H9 (cell line): ENCODE results near the gene SYK. TPM values are rescaled to one million over a fixed set of nuclear protein-coding genes. Genes with fewer than 3 reads are reported as not detected.

Experiments
- DNase-seq: peaks from one replicate; pipeline ENCODE4 v3.0.0-alpha.2; 2017
- H2AFZ ChIP-seq: one replicate; pipeline ENCODE4 v1.6.1; 2013; ENCODE audit warnings: mild to moderate bottlenecking, low read length, control low read depth, moderate library complexity
- H2AK5ac ChIP-seq: 2 replicates; pipeline ENCODE4 v1.6.1; 2013; ENCODE audit warnings: low read length, control low read depth, mixed read lengths; ENCODE audit not compliant: insufficient read length
- H2BK120ac ChIP-seq: one replicate; pipeline ENCODE4 v1.6.1; 2013; ENCODE audit warnings: low read depth, mild to moderate bottlenecking, low read length, control low read depth, inconsistent platforms; ENCODE audit not compliant: poor library complexity, severe bottlenecking
- H2BK12ac ChIP-seq: 2 replicates; pipeline ENCODE4 v1.6.1; 2013; ENCODE audit warnings: low read length, control low read depth, mixed read lengths, low read depth; ENCODE audit not compliant: insufficient read length
- H2BK15ac ChIP-seq: 2 replicates; pipeline ENCODE4 v1.6.1; 2013; ENCODE audit warnings: low read depth, low read length, control low read depth
- H2BK20ac ChIP-seq: one replicate; pipeline ENCODE4 v1.6.1; 2013; ENCODE audit warnings: low read depth, mild to moderate bottlenecking, low read length, control low read depth, inconsistent platforms; ENCODE audit not compliant: poor library complexity, severe bottlenecking
- H2BK5ac ChIP-seq: 2 replicates; pipeline ENCODE4 v1.6.1; 2013; ENCODE audit warnings: low read length, control low read depth, mixed read lengths; ENCODE audit not compliant: insufficient read length
- H3K14ac ChIP-seq: 2 replicates; pipeline ENCODE4 v1.6.1; 2013; ENCODE audit warnings: low read length, control low read depth; ENCODE audit not compliant: insufficient read depth
- H3K18ac ChIP-seq: 2 replicates; pipeline ENCODE4 v1.6.1; 2013; ENCODE audit warnings: low read depth, mild to moderate bottlenecking, mixed read lengths, low read length, control low read depth; ENCODE audit not compliant: insufficient read length
- H3K23ac ChIP-seq: 2 replicates; pipeline ENCODE4 v1.6.1; 2013; ENCODE audit warnings: low read length, control low read depth, mixed read lengths, low read depth; ENCODE audit not compliant: insufficient read length
- H3K23me2 ChIP-seq: 2 replicates; pipeline ENCODE4 v1.6.1; 2013; ENCODE audit warnings: low read depth, mild to moderate bottlenecking, mixed read lengths, low read length, control low read depth; ENCODE audit not compliant: insufficient read length, poor library complexity, severe bottlenecking
- H3K27ac ChIP-seq: 2 replicates; pipeline ENCODE4 v1.5.1; 2013; ENCODE audit warnings: low read length, control low read depth, mixed read lengths, low read depth; ENCODE audit not compliant: insufficient read length
- H3K27me3 ChIP-seq: 2 replicates; pipeline ENCODE4 v1.6.1; 2013; ENCODE audit warnings: low read length, control low read depth, inconsistent platforms; ENCODE audit not compliant: insufficient read depth
- H3K4ac ChIP-seq: 2 replicates; pipeline ENCODE4 v1.6.1; 2013; ENCODE audit warnings: low read depth, mild to moderate bottlenecking, control low read depth, inconsistent platforms, low read length, moderate library complexity
- H3K4me1 ChIP-seq: 2 replicates; pipeline ENCODE4 v1.6.1; 2013; ENCODE audit warnings: low read length, control low read depth, inconsistent platforms; ENCODE audit not compliant: insufficient read depth
- H3K4me2 ChIP-seq: 2 replicates; pipeline ENCODE4 v1.6.1; 2013; ENCODE audit warnings: low read length, control low read depth, mixed read lengths; ENCODE audit not compliant: insufficient read length, insufficient read depth
- H3K56ac ChIP-seq: 2 replicates; pipeline ENCODE4 v1.6.1; 2013; ENCODE audit warnings: low read depth, mild to moderate bottlenecking, mixed read lengths, low read length, control low read depth; ENCODE audit not compliant: insufficient read length
- H3K79me1 ChIP-seq: 2 replicates; pipeline ENCODE4 v1.6.1; 2013; ENCODE audit warnings: low read depth, mild to moderate bottlenecking, moderate library complexity, low read length, control low read depth, inconsistent platforms; ENCODE audit not compliant: insufficient read depth, poor library complexity, severe bottlenecking
- H3K79me2 ChIP-seq: 2 replicates; pipeline ENCODE4 v1.6.1; 2013; ENCODE audit warnings: low read length, control low read depth, inconsistent platforms; ENCODE audit not compliant: insufficient read depth
- H3K9ac ChIP-seq: 2 replicates; pipeline ENCODE4 v1.6.1; 2013; ENCODE audit warnings: low read length, control low read depth, mixed read lengths; ENCODE audit not compliant: insufficient read length; ENCODE audit errors: extremely low read depth
- H3K9me3 ChIP-seq: one replicate; pipeline ENCODE4 v1.6.1; 2013; ENCODE audit warnings: low read depth, low read length, inconsistent platforms; ENCODE audit not compliant: control insufficient read depth
- H3T11ph ChIP-seq: one replicate; pipeline ENCODE4 v1.6.1; 2013; ENCODE audit warnings: mild to moderate bottlenecking, low read length, control low read depth, inconsistent platforms
- H4K20me1 ChIP-seq: one replicate; pipeline ENCODE4 v1.6.1; 2013; ENCODE audit not compliant: control insufficient read depth, insufficient read length, insufficient read depth
- H4K5ac ChIP-seq: 2 replicates; pipeline ENCODE4 v1.6.1; 2013; ENCODE audit warnings: low read depth, mild to moderate bottlenecking, mixed read lengths, low read length, control low read depth; ENCODE audit not compliant: insufficient read length
- H4K8ac ChIP-seq: replicated peaks from 2 replicates; pipeline ENCODE4 v1.6.1; 2013; ENCODE audit warnings: low read length, control low read depth, mixed read lengths, low read depth; ENCODE audit not compliant: insufficient read length
- H4K91ac ChIP-seq: 2 replicates; pipeline ENCODE4 v1.6.1; 2013; ENCODE audit warnings: low read depth, mild to moderate bottlenecking, moderate library complexity, mixed read lengths, low read length, control low read depth; ENCODE audit not compliant: insufficient read length
- H3K27ac Mint-ChIP-seq, 3 experiments: 2 replicates in 2 of 3; 3 replicates in 1 of 3; pipeline ENCODE4 v1.8.0; 2020 to 2021; ENCODE audit warnings: mixed read lengths in 3 of 3, mild to moderate bottlenecking in 1 of 3, moderate library complexity in 1 of 3
- H3K27me3 Mint-ChIP-seq: 2 replicates; pipeline ENCODE4 v1.8.0; 2021; ENCODE audit warnings: low read depth, mild to moderate bottlenecking, moderate library complexity, mixed read lengths
- H3K36me3 Mint-ChIP-seq, 3 experiments: 2 replicates in 2 of 3; 3 replicates in 1 of 3; pipeline ENCODE4 v1.8.0; 2020 to 2021; ENCODE audit warnings: low read depth in 3 of 3, mixed read lengths in 3 of 3; ENCODE audit not compliant: insufficient read depth in 1 of 3
- H3K4me1 Mint-ChIP-seq, 2 experiments: 2 replicates each; pipeline ENCODE4 v1.8.0; 2020; ENCODE audit warnings: mixed read lengths in 2 of 2
- H3K4me3 Mint-ChIP-seq, 2 experiments: 2 replicates in 1 of 2; 3 replicates in 1 of 2; pipeline ENCODE4 v1.8.0; 2020 to 2021; ENCODE audit warnings: mild to moderate bottlenecking in 2 of 2, mixed read lengths in 2 of 2, moderate library complexity in 1 of 2
- H3K9me3 Mint-ChIP-seq, 2 experiments: 2 replicates in 1 of 2; 3 replicates in 1 of 2; pipeline ENCODE4 v1.8.0; 2020; ENCODE audit warnings: mild to moderate bottlenecking in 2 of 2, mixed read lengths in 2 of 2, moderate library complexity in 1 of 2
- CTCF ChIP-seq: fragments of 200-600 bp; sonication (generic); conservative IDR thresholded peaks from 3 replicates; pipeline ENCODE4 v1.8.0; 2021; ENCODE audit warnings: antibody characterized with exemption, mild to moderate bottlenecking
- WGBS: extraction: QIAGEN DNeasy Blood & Tissue Kit; methylation state at CpG from one replicate; pipeline ENCODE4 v1.1.7; 2013; ENCODE audit warnings: missing lambda C conversion rate, low lambda C conversion rate, mixed read lengths; ENCODE audit not compliant: insufficient read length; ENCODE audit errors: extremely low coverage; 5-methylcytosine and 5-hydroxymethylcytosine counted together
- total RNA-seq: library from RNA; stranded (reverse); gene quantifications from 2 replicates; pipeline ENCODE4 v1.2.1, GENCODE V29; 2021

Gene SYK
- total RNA-seq, 1 experiment from 2014 or later, result 7.9 TPM

- no peak overlapping the region for H3K4me3 Mint-ChIP-seq
- Histone ChIP-seq H3K27me3 (no peaks in the 10 kb centered on the region), H3K14ac (no peak overlapping the region), H3K9me3 (no peaks in the 10 kb centered on the region), H3T11ph (no peak overlapping the region), H3K27ac (no peak overlapping the region), H3K23ac (no peak overlapping the region), H3K9ac (no peak overlapping the region), H3K4ac (no peak overlapping the region), H2BK12ac (no peak overlapping the region), H2BK15ac (no peak overlapping the region), H3K56ac (no peak overlapping the region), H3K79me2 (no peaks in the 10 kb centered on the region), H2BK20ac (no peak overlapping the region), H3K4me1 (no peaks in the 10 kb centered on the region), H2BK120ac (no peak overlapping the region), H2AFZ (no peak overlapping the region), H2AK5ac (no peak overlapping the region), H2BK5ac (no peak overlapping the region), H4K91ac (no peak overlapping the region), H4K5ac (no peak overlapping the region), H4K20me1 (no peaks in the 10 kb centered on the region), H3K4me2 (no peak overlapping the region), H3K79me1 (no peaks in the 10 kb centered on the region), H3K18ac (no peak overlapping the region), H3K23me2 (no peaks in the 10 kb centered on the region), H4K8ac (no peak overlapping the region)
- no peak for TF ChIP-seq CTCF
- peaks cover 7 to 9% of the 10 kb centered on the region in 2 experiments; a peak in 4 of 5 replicates for H3K9me3 Mint-ChIP-seq
- DNase-seq, result no peak
- no peaks in the 10 kb centered on the region for H3K27me3 Mint-ChIP-seq
- H3K27ac Mint-ChIP-seq, result no peak overlapping the region; a peak in 1 of 7 replicates
- H3K36me3 Mint-ChIP-seq, result peaks cover 0 to 7% (median 0%) of the 10 kb centered on the region in 3 experiments; a peak in 2 of 7 replicates
- peaks cover 32 to 42% of the 10 kb centered on the region in 2 experiments for H3K4me1 Mint-ChIP-seq
- no CpG with 5 or more reads among the region's 3 CpGs for WGBS
Observed at GRCh38 chr9:90899287-90899686, 97.7 kb downstream of the SYK start.
